ENCODE results near the gene PALB2. TPM values are rescaled to one million over a fixed set of nuclear protein-coding genes. Genes with fewer than 3 reads are reported as not detected.

Gene PALB2
- polyA plus RNA-seq (ENCODE audit: insufficient read length in 4 of 4), result 10 to 100 TPM; 17.5 to 22.3 (median 20.4) TPM

DNA sequence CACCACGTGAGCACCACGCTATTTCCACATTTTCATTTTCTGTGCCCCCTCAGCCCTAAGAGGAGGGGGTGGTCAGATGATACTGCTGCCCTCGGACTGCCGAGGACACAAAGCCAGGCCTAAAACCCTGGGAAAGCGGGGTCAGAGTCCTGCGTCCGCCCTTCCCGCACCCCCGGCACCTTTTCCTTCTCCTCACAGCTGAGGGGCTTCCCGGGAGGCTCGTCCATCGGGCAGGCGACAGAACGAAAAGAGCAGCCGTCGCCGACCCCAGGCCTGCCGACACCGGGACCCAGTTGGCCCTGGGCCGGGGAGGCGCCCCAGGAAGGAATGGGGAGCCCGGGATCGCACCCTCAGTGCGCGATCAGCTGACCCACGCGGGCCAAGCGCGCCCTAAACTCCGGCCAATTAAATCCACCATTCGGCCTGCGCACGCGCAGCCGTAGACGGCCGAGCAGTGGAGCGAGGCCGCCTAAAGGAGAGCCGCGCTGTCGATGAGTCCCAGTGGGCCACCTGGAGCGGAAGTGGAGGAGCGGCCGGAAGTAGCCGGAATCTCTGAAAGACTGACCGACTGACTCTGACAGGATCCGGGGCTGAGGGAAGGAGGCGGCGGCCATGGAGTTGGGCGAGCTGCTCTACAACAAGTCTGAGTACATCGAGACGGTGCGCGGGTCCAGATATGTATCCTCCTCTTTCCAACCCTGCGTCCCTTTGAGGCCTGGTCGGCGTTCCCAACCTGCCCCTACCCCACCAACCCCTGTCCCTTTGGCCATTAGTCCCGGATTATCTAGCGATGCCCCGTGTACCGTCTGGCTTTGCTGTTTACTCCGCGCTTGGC is at the start of gene PALB2, which contains the start of gene DCTN5:
Gene PALB2, minus strand, starts transcription at position 380 of the 835 bp plus-strand sequence. Its CDS starts 153 bp downstream, at position 227.
Gene DCTN5, plus strand, starts transcription at position 536 of the 835 bp plus-strand sequence. Its CDS starts 77 bp downstream, at position 613.
- DNase-seq (ENCODE audit: low read depth in 4 of 4, low spot score in 2 of 4), result peak; percentile 67 to 88 (median 75)

GRCh38 chr16:23689442-23690187 is 48.5 kb upstream of the PALB2 start:
- no peak for DNase-seq (ENCODE audit: low read depth in 4 of 4, low spot score in 2 of 4)

DNA sequence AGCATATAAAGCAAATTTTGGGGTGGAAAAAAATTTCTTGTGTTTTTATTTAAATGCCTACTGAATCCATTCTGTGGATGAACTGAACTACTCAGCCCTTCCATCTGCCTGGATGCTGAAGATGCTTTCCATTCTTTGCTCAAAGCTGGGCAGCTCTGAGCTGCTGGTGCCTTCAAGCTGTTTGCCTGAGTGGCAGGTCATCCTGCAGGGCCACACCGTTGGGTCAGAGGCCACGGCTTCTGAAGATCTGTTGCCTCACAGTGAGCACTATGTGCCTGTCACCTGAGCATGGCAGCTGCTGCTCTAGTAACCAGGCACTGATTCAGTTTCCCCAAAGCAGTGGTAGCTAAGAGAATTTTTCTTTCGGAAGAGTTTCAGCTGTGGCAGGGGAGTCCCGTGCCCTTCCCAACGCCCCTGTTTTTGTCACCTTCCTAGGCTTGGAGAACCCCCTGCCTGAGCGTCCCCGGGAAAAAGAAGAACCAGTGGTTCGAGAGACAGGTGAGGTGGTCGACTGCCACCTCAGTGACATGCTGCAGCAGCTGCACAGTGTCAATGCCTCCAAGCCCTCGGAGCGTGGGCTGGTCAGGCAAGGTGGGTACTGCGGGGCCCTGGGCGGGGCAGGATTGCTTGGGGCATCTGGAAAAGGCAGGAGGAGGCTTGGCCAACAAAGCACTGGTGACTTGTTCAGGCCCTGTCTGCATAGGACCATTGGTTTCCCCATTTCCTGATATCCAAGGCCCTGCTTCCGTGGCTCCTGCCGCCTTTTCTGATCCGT is 46.1 kb upstream of the PALB2 start:
- DNase-seq (ENCODE audit: low read depth in 4 of 4, low spot score in 2 of 4), result no peak

DNA sequence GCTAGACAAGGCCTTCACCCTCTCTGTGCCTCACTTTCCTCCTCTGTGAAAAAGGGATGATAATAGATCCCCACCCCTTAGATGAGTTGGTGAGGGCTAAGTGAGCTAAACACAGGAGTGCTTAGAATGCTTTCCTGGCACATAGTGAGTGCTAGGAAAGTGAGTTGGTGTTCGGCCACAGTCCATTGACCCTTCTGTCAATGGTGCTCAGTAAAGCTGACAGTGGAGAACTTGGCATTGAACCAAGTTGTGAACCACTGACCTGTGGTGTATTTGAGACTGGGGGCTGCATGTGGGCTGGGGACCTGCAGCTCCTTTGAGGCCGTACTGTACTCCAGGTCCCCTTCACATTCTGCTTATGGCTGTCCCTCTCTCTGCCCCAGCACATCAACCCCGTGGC is 42.4 kb upstream of the PALB2 start:
- DNase-seq (ENCODE audit: low read depth in 4 of 4, low spot score in 2 of 4), result no peak

- DNase-seq (ENCODE audit: low read depth in 4 of 4, low spot score in 2 of 4), result no peak
Measured at GRCh38 chr16:23682181-23682580, 41.1 kb upstream of the PALB2 start.

GRCh38 chr16:23679986-23680336 is 38.9 kb upstream of the PALB2 start:
- DNase-seq (ENCODE audit: low read depth in 4 of 4, low spot score in 2 of 4), result no peak

DNA sequence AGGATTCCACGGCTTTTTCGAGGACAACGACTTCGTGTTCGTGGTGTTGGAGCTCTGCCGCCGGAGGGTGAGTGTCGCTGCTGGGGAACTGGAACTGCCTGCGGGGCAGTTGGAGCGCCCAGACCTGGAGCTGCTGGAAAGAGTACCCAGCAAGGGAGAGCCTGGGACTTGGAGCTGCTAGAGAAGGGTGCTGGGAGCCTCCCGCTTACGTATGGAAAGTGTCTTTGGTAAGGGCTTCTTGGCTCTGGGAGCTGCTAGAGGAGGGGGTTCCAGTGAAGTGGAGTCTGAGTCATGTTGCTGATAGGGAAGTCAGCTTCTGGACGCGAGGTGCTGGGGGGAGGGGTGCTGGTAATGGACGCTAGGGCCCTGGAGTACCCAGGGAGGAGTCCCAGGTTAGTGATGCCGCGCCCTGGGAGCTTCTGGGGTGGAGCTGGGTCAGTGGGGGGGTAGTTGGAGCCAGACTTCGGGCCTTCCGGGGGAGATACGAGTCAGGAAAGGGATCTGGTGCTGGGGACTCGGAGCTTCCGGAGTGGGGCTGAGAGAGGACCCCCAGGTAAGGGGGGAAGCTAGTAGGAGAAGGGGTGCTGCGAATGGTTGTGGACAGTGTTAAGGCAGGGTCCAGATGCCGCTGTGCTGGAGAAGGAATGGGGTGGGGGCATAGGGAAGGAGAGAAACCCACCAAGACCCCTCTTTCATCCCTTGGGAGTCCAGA is 38.3 kb upstream of the PALB2 start:
- no peak for DNase-seq (ENCODE audit: low read depth in 4 of 4, low spot score in 2 of 4)

DNA sequence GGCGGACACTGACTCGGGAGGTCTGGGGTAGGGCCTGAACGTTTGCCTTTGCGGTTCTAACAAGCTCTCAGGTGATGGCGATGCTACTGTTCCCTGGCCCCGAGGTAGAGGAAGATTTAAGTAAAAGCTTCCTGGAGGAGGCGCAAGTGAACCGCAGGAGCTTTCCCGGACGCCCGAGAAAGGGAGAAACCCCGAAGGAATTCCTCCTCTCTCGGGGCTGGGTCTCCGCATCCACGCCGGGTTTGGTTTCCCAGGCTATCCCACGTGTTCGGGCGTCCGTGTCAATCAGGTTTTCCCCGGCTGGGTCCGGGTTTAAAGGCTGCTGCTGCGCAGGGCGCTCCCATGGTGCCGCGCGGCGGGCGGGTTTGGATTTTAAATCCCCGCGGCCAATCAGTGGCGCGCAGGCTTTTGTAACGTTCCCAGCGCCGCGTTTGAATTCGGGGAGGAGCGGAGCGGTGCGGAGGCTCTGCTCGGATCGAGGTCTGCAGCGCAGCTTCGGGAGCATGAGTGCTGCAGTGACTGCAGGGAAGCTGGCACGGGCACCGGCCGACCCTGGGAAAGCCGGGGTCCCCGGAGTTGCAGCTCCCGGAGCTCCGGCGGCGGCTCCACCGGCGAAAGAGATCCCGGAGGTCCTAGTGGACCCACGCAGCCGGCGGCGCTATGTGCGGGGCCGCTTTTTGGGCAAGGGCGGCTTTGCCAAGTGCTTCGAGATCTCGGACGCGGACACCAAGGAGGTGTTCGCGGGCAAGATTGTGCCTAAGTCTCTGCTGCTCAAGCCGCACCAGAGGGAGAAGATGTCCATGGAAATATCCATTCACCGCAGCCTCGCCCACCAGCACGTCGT is 37.5 kb upstream of the PALB2 start, which contains the start of gene PLK1:
Gene PLK1, plus strand, starts transcription at position 460 of the 844 bp plus-strand sequence. Its CDS starts 44 bp downstream, at position 504.
- DNase-seq (ENCODE audit: low read depth in 4 of 4, low spot score in 2 of 4), result peak; percentile 53 to 81 (median 60)

- no peak for DNase-seq (ENCODE audit: low read depth in 4 of 4, low spot score in 2 of 4)
Measured at GRCh38 chr16:23676924-23677480, 35.9 kb upstream of the PALB2 start.

DNA sequence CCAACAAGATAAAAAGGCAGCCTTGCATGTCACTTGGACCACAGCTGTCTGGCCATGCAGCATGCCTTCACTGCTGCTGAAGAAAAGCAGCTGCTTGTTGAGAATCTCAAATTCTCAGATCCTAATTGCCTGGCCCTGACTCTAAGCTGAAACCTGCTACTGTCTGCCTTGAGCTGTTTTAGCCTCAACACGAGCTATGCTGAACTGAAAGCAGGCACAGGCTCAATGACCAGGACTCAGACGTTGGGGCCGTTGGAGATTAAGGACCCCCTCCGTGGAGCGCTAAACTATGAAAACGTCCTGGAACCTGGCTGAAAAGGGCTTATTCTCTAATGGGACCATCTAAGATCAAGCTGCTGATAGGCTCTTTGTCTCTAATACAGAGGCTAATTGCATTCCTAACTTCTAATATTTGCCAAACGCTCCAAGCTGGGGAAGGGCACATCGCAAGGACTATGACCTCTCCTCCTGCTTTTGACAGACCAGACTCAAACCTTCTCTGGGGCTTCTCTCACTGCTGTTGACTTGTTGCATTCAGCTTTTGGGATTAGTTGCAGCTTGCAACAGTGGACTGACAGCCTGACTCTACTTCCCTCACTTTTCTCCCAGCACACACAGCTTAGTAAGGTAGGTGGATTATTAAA is 33.0 kb upstream of the PALB2 start:
- DNase-seq (ENCODE audit: low read depth in 4 of 4, low spot score in 2 of 4), result no peak

DNA sequence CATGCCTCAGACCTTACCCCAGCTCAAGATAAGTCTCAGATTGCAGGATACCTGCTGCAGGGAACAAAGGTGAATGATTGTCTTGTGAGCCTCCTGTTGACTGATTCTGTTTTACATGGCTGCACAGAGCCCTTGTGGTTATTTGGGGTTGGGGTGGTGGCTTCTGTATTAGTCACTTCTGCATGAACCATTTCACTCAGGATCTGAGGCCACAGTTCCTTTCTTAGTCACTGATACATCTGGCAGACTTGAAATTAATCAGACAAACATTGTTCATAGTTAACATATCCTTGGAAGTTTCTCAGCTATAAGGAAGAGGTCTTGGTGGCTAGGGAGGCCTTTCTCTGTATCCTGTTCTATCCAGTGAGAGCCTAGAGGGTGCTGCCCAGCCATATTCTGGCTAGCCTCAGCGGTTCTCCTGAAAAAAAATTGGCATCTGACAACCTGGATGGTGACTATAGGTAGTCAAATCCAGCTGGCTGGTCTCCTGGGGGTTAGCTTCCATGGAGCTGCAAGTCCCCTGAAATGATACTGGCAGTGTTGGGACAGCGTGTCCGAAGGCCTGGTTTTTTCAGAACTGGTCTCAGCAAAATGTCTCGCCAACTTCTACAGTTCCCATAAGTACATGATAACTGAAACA is 29.1 kb upstream of the PALB2 start:
- no peak for DNase-seq (ENCODE audit: low read depth in 4 of 4, low spot score in 2 of 4)

DNA sequence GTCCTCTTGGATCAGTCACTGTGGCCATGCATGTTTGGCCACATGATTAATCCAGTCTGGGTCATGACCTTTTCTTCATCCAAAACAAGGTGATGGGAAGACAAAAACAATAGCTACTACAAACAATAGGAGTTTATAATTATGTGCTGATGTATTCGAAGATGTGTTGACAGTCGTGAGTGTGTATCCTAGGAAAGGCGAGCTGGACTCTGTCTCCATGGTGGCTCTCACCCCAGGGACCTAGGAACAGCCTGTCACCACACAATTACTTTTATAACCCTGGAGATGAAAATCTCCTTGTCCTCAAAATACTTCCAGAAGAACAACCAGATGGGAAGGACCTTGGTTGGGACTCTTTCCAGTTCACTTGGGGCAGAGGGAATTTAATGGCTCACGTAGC is 27.8 kb upstream of the PALB2 start:
- DNase-seq (ENCODE audit: low read depth in 4 of 4, low spot score in 2 of 4), result no peak

- DNase-seq (ENCODE audit: low read depth in 4 of 4, low spot score in 2 of 4), result no peak
Measured at GRCh38 chr16:23668225-23668624, 27.1 kb upstream of the PALB2 start.

GRCh38 chr16:23667355-23667659 is 26.2 kb upstream of the PALB2 start:
- DNase-seq (ENCODE audit: low read depth in 4 of 4, low spot score in 2 of 4), result no peak

GRCh38 chr16:23666571-23667354 is 25.7 kb upstream of the PALB2 start:
- DNase-seq (ENCODE audit: low read depth in 4 of 4, low spot score in 2 of 4), result no peak

DNA sequence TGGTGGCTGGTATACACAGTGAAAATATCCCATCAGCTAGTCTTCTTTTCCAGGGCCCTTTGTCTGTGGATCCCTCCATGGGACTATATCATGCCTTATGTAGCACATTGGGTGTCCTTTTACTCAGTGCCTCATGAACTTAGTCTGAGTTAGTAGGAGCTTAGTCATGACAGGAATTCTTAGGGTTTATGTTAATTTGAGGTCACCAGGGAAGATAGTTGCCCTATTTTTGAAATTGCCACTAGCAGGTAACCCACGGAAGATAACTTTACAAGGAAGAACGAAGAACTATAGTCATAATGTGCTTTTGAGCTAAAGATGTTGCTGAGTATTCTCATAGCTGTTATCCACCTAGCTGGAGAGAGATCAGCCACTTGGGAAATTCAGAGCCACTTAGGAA is 22.8 kb upstream of the PALB2 start:
- DNase-seq (ENCODE audit: low read depth in 4 of 4, low spot score in 2 of 4), result no peak

GRCh38 chr16:23651943-23652468 is 10.9 kb upstream of the PALB2 start:
- DNase-seq (ENCODE audit: low read depth in 4 of 4, low spot score in 2 of 4), result no peak
